Ovary (tissue), 3 donors: Measurements from ENCODE around the gene GNG7.

Experiments
- EP300 ChIP-seq: sonication (generic); formaldehyde crosslinking; IDR thresholded peaks from one replicate; pipeline ENCODE4 v1.6.1; 2017; ENCODE audit warnings: antibody characterized with exemption
- POLR2A ChIP-seq: fragments of 450-650 bp; IDR thresholded peaks from one replicate; pipeline ENCODE4 v1.6.1; 2017; ENCODE audit warnings: antibody characterized with exemption, mild to moderate bottlenecking, moderate library complexity
- TF ChIP-seq, protein P1 (sequence below), 3 donors: fragments of 450-650 bp in 2 of 3; fragments of 200-600 bp in 1 of 3; IDR thresholded peaks; one replicate each; pipeline versions ENCODE4 v1.5.1 to v1.8.0; 2016 to 2022; ENCODE audit warnings: antibody characterized with exemption in 3 of 3, mild to moderate bottlenecking in 1 of 3
- donor health status: DM: no; HTN: no; CAD: no.

DNA sequence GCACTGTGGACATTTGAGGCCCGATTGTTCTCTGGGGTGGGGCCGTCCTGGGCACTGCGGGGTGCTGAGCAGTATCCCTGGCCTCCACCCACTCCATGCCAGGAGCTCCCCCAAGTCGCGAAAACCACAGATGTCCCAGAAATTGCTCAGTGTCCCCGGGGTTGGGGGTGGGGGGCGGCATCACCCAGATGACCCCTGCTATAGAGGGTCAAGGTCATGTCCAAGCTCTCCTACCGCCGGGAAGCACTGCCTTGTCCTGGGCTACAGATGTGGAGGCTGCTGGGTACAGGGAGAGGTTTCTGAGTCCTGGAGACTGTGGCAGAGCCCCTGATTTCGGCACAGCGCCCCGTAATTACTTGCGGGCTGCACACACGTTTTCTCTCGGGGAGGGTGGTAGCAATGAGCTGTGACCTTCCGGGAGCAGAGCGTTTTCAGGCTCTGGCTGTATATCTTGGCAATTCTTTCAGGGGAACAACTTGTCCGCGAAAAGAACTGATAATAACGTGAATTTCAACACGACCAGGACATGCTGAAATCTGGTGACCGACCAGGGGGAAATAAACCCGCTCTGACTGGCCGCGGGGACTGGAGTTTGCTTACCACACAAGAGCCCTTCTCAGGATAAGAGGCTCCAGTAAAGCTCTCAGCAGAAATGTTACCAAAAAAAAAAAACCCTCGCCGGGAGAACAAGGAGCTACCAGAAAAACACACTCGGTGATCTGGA, 68.1 kb downstream of the GNG7 start:
- TF ChIP-seq, protein P1, sequence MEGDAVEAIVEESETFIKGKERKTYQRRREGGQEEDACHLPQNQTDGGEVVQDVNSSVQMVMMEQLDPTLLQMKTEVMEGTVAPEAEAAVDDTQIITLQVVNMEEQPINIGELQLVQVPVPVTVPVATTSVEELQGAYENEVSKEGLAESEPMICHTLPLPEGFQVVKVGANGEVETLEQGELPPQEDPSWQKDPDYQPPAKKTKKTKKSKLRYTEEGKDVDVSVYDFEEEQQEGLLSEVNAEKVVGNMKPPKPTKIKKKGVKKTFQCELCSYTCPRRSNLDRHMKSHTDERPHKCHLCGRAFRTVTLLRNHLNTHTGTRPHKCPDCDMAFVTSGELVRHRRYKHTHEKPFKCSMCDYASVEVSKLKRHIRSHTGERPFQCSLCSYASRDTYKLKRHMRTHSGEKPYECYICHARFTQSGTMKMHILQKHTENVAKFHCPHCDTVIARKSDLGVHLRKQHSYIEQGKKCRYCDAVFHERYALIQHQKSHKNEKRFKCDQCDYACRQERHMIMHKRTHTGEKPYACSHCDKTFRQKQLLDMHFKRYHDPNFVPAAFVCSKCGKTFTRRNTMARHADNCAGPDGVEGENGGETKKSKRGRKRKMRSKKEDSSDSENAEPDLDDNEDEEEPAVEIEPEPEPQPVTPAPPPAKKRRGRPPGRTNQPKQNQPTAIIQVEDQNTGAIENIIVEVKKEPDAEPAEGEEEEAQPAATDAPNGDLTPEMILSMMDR (IDR thresholded peaks at IDR 0.05) = no peak
- TF ChIP-seq POLR2A (no peak), EP300 (no peak)
